Ascending aorta (tissue), 2 donors: ENCODE measurements around the gene CCDC7. TPM values are rescaled to one million over a fixed set of nuclear protein-coding genes. Genes with fewer than 3 reads are reported as not detected.
"Not testable (repeated sequence)": the region's sequence is repeated elsewhere in the genome, so short reads cannot be mapped to it uniquely, and the experiment has no call there.

Source experiments
- DNase-seq, 2 donors: peaks; one replicate each; pipeline ENCODE4 v3.0.0-alpha.2; 2019; ENCODE audit warnings: low spot score in 2 of 2
- H3K27ac ChIP-seq, 2 donors: fragments of 200-600 bp; sonication (generic); one replicate each; pipeline ENCODE4 v1.5.1; 2016 to 2017; ENCODE audit warnings: mild to moderate bottlenecking in 1 of 2
- H3K27me3 ChIP-seq: fragments of 200-600 bp; sonication (generic); one replicate; pipeline ENCODE4 v1.5.1; 2017
- H3K36me3 ChIP-seq, 2 donors: fragments of 200-600 bp; sonication (generic); one replicate each; pipeline ENCODE4 v1.5.1; 2016
- H3K4me1 ChIP-seq, 2 donors: fragments of 200-600 bp; sonication (generic); one replicate each; pipeline ENCODE4 v1.5.1; 2016 to 2017; ENCODE audit warnings: mild to moderate bottlenecking in 1 of 2
- H3K4me3 ChIP-seq, 2 donors: fragments of 200-600 bp; sonication (generic); one replicate each; pipeline ENCODE4 v1.5.1; 2016 to 2017; ENCODE audit warnings: mild to moderate bottlenecking in 1 of 2
- H3K9me3 ChIP-seq, 2 donors: fragments of 200-600 bp; sonication (generic); one replicate each; pipeline ENCODE4 v1.5.1; 2016
- intact Hi-C: fragments of 100-400 bp; cut with DNase I; formaldehyde crosslinking; loops from one replicate; pipeline ENCODE4 v1.15.1; 2023
- total RNA-seq: library from RNA; depleted of rRNA; stranded (reverse); fragments of >200 nt; gene quantifications from one replicate; pipeline ENCODE4 v1.1.0, GENCODE V29; 2016
- TF ChIP-seq, protein P1 (sequence below), 3 experiments: fragments of 200-600 bp in 2 of 3; fragments of 450-650 bp in 1 of 3; sonication (generic) in 2 of 3; IDR thresholded peaks; one replicate each; pipeline ENCODE4 v1.5.1; 2016 to 2019; ENCODE audit warnings: antibody characterized with exemption in 3 of 3, mild to moderate bottlenecking in 1 of 3, moderate library complexity in 1 of 3

Gene CCDC7
- total RNA-seq, 1 donor from 2014 or later = 56.9 TPM

DNA sequence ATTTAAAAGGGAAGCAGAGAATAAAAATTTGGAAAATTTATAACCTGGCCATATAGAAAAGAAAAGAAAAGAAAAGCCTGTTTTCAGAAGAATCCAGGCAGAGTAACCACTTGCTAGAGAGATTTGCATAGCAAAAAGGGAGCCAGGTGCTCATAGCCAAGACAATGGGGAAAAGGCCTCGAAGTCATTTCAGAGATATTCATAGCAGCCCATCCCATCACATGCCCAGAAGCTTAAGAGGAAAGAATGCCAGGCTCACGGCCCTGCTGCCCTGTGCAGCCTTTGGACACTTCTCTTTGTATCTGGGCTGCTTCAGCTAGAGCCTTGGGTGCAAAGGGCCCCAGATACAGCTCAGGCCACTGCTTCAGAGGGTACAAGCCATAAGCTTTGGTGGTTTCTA, 159.8 kb downstream of the CCDC7 start:
- Histone ChIP-seq H3K4me3 (no peak overlapping the region), H3K9me3 (peaks cover 4 to 21% of the 10 kb centered on the region in 2 donors), H3K36me3 (peaks cover 0 to 13% of the 10 kb centered on the region in 2 donors), H3K27ac (no peak overlapping the region), H3K27me3 (no peaks in the 10 kb centered on the region), H3K4me1 (no peaks in the 10 kb centered on the region)
- TF ChIP-seq, protein P1, sequence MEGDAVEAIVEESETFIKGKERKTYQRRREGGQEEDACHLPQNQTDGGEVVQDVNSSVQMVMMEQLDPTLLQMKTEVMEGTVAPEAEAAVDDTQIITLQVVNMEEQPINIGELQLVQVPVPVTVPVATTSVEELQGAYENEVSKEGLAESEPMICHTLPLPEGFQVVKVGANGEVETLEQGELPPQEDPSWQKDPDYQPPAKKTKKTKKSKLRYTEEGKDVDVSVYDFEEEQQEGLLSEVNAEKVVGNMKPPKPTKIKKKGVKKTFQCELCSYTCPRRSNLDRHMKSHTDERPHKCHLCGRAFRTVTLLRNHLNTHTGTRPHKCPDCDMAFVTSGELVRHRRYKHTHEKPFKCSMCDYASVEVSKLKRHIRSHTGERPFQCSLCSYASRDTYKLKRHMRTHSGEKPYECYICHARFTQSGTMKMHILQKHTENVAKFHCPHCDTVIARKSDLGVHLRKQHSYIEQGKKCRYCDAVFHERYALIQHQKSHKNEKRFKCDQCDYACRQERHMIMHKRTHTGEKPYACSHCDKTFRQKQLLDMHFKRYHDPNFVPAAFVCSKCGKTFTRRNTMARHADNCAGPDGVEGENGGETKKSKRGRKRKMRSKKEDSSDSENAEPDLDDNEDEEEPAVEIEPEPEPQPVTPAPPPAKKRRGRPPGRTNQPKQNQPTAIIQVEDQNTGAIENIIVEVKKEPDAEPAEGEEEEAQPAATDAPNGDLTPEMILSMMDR (IDR thresholded peaks at IDR 0.05) = no peak
- intact Hi-C loops = no loop called here
- no peak for DNase-seq

DNA sequence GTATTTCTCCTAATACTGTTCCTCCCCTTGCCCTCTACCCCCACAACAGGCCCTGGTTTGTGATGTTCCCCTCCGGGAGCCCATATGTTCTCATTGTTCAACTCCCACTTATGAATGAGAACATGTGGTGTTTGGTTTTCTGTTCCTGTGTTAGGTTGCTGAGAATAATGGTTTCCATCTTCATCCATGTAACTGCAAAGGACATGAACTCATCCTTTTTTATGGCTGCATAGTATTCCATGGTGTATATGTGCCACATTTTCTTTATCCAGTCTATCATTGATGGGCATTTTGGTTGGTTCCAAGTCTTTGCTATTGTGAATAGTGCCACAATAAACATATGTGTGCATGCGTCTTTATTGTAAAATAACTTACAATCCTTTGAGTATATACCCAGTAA, 164.6 kb downstream of the CCDC7 start:
- H3K27ac ChIP-seq, H3K36me3 ChIP-seq, DNase-seq, H3K27me3 ChIP-seq, H3K4me3 ChIP-seq, H3K4me1 ChIP-seq, intact Hi-C loops: not testable (repeated sequence)
- peaks cover 0 to 23% of the 10 kb centered on the region in 2 donors for H3K9me3 ChIP-seq

DNA sequence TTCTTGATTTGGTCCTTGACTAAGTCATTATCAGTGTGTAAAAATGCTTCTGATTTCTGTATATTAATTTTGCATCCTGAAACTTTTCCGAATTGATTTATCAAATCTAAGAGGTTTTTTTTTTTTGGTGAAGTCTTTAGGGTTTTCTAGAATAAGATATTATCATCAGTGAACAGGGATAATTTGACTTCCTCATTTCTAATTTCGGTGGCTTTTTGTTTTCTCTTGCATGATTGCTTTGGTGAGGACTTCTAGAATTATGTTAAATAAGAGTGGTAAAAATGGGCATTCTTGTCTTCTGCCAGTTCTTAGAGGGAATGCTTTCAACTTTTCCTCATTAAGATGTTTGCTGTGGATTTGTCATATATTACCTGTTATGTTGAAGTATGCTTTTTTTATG, 170.5 kb downstream of the CCDC7 start:
- TF ChIP-seq, protein P1 (IDR thresholded peaks at IDR 0.05) = no peak
- Histone ChIP-seq H3K4me1 (no peaks in the 10 kb centered on the region), H3K27ac (no peak overlapping the region), H3K4me3 (no peak overlapping the region), H3K36me3 (no peaks in the 10 kb centered on the region), H3K27me3 (no peaks in the 10 kb centered on the region), H3K9me3 (peaks cover 0 to 21% of the 10 kb centered on the region in 2 donors)
- intact Hi-C loops = no loop called here
- DNase-seq = no peak

DNA sequence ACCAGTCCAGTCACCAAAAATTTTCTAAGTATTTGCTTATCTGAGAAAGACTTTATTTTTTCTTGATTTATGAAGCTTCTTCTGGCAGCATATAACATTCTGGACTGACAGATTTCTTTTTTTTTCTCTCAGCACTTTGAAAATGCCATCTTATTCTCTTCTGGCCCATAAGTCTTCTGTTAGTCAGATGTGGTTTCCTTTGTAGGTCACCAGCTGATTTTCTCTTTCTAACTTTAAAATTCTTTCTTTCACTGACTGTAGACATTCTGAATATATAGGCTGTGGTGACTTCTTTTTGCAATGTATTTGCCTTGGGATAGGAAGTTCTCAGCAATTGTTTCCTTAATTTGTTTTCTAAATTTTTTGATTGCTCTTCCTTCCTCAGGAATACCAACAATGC, 172.5 kb downstream of the CCDC7 start:
- H3K36me3 ChIP-seq = no peaks in the 10 kb centered on the region
- TF ChIP-seq, protein P1 (IDR thresholded peaks at IDR 0.05) = no peak
- intact Hi-C loops = no loop called here
- H3K27ac ChIP-seq = no peak overlapping the region
- no peak for DNase-seq
- no peaks in the 10 kb centered on the region for H3K4me1 ChIP-seq
- H3K4me3 ChIP-seq = no peak overlapping the region
- no peaks in the 10 kb centered on the region for H3K27me3 ChIP-seq
- H3K9me3 ChIP-seq = peaks cover 0 to 18% of the 10 kb centered on the region in 2 donors

DNA sequence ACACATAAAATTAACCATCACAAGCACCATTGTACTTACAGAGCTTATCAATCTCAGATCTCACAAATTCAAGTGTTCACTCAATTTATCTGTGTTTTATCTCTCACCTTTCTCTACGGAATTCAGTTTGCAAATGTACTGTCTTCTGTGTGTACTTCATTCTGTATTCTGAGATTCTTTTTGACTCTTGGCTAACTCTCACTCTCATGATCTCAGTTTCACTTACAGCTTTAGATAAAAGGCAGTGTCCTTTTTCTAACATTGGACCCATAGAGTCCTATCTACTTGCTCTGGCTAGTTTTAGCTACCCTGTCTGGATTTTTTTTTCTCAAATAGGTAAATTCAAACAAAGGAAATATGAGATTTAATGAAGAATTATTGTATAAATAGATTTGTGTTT, 176.0 kb downstream of the CCDC7 start:
- intact Hi-C loops = no loop called here

DNA sequence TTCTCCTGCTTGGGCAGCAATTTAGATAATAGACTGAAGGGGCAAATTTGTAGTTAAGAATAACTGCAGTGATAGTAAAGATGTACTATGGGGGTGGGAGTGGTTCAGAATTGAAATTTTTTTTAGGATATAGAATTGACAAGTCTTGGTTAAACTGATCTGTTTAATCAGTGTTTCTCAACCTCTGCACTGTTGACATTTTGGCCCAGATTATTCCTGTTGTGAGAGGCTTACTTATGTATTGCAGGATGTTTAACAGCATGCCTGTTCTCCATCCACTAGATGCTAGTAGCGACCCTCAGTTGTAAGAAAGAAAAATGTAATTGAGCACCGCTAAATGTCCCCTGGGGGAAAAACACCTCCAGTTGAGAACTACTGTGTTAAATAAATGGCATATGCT, 176.5 kb downstream of the CCDC7 start:
- no peak for DNase-seq
- Histone ChIP-seq H3K27ac (no peak overlapping the region), H3K36me3 (peaks cover 0 to 4% of the 10 kb centered on the region in 2 donors), H3K4me1 (no peaks in the 10 kb centered on the region), H3K4me3 (no peak overlapping the region), H3K9me3 (peaks cover 0 to 5% of the 10 kb centered on the region in 2 donors), H3K27me3 (no peaks in the 10 kb centered on the region)
- intact Hi-C loops = no loop called here
- TF ChIP-seq, protein P1 (IDR thresholded peaks at IDR 0.05) = no peak

More for the DNA sequence above, 176.0 kb downstream of the CCDC7 start:
- H3K36me3 ChIP-seq = peaks cover 0 to 4% of the 10 kb centered on the region in 2 donors
- H3K4me3 ChIP-seq = no peak overlapping the region
- TF ChIP-seq, protein P1 (IDR thresholded peaks at IDR 0.05) = no peak
- H3K9me3 ChIP-seq = peaks cover 0 to 4% of the 10 kb centered on the region in 2 donors
- no peak overlapping the region for H3K27ac ChIP-seq
- DNase-seq = no peak
- H3K27me3 ChIP-seq = no peaks in the 10 kb centered on the region
- H3K4me1 ChIP-seq = no peaks in the 10 kb centered on the region
